NCI-H128 (cell line): ENCODE measurements around the gene GAK.
"Not testable (repeated sequence)": the region's sequence is repeated elsewhere in the genome, so short reads cannot be mapped to it uniquely, and the experiment has no call there.

Experiments used
- DNase-seq: peaks from one replicate; lab custom pipeline; 2025; ENCODE audit not compliant: unreplicated experiment; lab: John Stamatoyannopoulos, UW

Gene GAK

GRCh38 chr4:953574-953915 is 21.4 kb upstream of the GAK start:
- no peak for DNase-seq

- no peak for DNase-seq
Observed at GRCh38 chr4:952881-953573, 20.9 kb upstream of the GAK start.

DNA sequence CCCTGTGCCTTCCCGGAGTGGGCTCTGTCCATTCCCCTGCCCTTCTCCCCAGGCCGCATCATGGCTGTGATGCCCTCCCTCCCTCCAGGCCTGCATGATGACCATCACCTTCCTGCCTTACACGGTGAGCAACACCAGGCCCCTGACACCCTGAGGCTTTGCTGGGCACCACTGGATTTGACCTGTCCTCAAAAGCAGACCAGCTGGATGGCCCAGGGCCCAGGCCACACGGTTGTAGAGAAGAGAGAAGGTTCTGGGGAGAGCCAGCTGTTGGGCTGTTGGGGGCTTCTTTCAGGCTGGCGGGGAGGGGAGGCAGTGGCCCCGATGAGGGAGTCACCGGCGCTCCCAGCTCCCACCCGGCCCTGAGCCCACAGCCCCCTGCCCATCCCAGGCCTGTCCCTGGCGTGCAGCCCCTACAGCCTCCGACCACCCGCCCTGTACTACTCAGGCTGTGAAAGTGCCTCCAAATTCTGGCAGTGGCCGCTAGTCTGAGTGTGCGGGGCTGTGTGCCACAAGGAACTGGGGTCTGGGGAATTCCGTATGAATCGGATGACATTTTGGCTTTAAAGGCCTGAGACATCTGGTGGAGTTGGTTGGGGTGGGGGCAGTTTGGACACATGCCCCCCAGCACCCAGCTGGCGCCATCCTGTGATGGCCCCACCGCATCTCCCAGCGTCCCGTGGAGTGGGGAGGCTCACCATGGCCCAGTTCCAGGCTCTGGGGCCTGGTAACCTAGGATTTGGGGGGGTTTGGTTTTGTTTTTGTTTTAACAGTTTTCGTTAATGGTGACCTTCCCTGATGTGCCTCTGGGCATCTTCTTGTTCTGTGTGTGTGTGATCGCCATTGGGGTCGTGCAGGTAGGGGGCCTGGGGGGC is 19.7 kb upstream of the GAK start:
- DNase-seq = no peak

- no peak for DNase-seq
Observed at GRCh38 chr4:951186-951585, 19.1 kb upstream of the GAK start.

DNA sequence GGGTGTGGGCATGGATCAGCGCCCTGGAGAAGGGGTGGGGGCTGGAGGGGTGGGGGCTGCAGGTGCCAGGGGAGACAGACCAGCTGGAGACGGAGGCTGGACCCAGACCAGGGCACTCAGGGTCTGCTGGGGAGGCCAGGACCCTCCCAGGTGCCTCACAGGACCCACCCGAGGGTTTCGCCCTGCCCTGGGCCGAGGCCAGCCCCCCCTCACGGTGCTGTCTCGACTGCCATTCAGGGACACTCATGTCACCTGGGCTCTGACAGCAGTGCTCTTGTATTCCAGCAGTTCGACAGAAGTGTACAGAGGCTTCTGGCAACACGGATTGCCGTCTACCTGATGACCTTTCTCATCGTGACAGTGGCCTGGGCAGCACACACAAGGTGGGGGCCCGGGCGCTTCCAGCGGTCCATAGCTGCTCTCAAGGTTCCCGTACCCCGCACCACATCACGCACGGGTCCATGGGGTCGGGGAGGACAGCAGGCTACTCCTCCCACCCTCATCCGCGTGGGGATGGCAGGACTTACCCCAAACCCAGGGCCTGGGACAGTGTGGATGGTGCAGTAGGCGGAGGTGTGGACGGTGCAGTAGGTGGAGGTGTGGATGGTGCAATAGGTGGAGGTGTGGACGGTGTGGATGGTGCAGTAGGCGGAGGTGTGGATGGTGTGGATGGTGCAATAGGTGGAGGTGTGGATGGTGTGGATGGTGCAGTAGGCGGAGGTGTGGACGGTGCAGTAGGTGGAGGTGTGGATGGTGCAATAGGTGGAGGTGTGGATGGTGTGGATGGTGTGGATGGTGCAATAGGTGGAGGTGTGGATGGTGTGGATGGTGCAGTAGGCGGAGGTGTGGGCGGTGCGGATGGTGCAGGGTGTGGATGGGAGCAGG is 18.3 kb upstream of the GAK start:
- no peak for DNase-seq

DNA sequence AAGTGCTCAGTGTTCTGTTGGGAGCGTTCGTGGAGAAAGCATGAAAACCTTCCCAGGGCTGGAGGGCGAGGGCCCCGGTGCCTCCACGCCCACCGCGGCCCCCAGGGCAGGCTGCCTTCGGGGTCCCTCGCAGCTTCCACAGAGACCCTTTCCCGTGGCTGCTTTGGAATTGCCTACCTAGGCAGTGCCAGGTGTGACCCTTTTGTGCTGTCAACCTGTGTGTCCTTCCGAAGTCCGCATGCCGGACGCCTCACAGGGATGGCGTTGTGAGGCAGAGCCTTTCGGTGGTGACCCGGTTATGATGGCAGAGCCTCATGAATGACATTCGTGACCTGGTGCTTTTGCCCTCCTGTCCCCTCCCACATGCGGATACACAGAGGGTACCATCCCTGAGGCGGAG is 17.5 kb upstream of the GAK start:
- DNase-seq = no peak

GRCh38 chr4:948936-949300 is 16.8 kb upstream of the GAK start:
- DNase-seq = no peak

- no peak for DNase-seq
Observed at GRCh38 chr4:948101-948935, 16.2 kb upstream of the GAK start.

DNA sequence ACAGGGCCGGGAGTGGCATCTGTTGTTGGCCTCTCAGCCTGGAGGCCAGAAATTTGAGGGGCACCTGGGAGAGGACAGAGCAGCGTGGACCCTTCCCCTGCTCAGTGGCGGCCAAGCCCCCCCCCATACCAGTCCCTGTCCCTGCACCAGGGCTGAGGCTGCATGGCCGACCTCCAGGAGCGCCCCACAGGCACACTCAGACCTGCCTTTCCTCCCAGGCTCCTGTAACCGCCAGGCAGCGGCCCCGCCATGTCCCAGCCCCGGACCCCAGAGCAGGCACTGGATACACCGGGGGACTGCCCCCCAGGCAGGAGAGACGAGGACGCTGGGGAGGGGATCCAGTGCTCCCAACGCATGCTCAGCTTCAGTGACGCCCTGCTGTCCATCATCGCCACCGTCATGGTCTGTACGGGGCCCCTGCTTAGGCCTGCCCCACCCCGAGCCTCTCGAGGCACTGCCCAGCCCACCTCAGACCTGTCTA is 15.4 kb upstream of the GAK start:
- no peak for DNase-seq

DNA sequence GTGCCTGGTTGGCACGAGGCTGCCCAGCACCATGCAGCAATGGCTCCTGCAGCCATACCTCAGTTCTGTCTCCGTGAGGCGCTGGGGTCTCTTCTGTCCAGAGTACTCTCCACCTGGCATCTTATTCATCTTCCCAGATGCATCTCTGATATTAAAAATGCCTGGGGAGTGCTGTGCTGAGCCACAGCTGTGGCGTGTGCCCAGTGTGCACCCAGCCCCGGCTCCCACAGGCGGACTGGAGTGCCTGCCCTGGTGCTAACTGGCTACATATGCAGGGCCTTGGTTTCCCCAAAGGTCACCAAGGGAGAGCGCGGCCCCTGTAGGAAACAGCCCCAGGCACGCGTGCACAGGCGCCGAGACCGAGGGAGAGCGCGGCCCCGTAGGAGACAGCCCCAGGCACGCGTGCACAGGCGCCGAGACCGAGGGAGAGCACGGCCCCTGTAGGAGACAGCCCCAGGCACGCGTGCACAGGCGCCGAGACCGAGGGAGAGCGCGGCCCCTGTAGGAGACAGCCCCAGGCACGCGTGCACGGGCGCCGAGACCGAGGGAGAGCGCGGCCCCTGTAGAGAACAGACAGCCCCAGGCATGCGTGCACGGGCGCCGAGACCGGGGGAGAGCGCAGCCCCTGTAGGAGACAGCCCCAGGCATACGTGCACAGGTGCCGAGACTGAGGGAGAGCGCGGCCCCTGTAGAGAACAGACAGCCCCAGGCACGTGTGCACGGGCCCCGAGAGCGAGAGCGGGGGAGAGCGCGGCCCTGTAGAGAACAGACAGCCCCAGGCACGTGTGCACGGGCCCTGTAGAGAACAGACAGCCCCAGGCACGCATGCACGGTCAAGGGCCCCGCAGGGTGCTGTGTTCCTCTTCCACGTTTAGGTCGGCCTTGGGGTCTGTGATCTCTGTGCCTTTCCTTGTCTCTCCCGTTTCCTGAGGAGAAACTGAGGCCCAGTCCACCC is 14.7 kb upstream of the GAK start:
- no peak for DNase-seq

DNA sequence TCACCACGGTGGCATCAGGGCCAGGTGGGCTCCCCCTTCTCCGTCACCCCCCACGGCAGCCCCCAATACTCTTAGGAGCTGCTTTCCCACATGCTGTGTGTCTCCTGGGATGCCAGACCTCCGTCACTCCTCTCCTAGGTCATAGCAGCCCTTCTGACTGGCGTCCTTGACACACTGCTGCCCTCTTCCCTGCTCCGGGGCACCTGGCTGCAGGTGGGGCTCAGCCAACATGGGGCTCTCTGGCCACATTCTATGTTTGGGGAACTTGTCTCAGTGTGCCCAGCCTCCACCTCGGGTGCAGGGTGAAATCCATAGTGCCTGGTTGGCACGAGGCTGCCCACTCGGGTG is 14.0 kb upstream of the GAK start:
- no peak for DNase-seq

DNA sequence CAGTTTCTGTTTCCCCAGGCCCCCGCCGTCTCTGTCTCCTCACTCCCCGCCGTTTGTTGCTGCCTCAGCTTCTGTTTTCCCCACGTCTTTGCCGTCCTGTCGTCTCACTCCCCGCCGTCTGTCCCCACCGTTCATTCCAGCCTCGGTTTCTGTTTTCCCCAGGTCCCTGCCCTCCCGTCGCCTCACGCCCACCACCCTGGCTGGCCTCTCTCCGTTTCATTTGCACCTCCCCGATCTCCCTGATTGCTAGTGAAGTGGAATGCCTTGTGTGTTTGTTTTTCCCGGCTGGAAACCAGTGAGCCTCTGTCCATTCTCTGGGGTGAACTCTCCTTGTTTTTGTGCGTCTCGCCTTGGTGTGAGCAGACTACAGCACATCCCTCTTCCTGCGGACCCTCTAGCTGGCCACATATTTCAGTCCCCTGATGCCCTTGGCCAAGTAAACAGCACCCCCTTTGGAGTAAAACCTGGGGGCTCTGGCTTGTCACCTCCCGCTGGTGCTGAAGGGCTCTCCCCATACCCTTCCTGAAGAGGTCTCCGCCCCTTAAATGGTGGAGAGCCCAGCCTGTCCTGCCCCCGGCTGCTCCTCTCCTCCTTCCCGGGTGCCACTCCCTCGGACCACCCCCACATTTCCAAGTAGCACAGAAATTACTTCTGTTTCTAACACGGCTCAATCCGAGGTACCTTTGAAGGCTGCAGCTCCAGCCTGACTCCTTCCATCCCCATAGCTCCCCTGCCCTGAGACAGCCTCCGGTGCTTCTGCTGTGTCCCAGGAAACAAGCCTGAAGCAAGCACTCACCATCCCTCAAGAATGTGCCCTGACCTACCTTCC is 13.4 kb upstream of the GAK start:
- DNase-seq = no peak

DNA sequence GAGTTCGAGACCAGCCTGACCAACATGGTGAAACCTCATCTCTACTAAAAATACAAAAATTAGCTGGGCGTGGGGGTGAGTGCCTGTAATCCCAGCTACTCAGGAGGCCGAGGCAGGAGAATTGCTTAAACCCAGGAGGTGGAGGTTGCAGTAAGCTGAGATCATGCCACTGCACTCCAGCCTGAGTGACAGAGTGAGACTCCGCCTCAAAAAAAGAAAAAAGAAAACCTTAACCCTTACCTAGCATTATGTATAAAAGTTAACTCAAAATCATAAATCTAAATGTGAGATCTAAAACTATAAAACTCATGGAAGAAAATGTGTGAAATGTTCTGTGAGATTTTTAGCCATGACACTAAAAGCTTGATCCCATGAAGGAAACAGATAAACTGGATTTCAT is 7.4 kb upstream of the GAK start:
- DNase-seq = not testable (repeated sequence)

GRCh38 chr4:932713-933070 is 576 bp upstream of the GAK start:
- no peak for DNase-seq

GRCh38 chr4:931194-931959 is 739 bp downstream of the GAK start:
- DNase-seq = no peak

GRCh38 chr4:930827-931193 is 1.3 kb downstream of the GAK start:
- no peak for DNase-seq

GRCh38 chr4:930028-930551 is 2.0 kb downstream of the GAK start:
- no peak for DNase-seq
